Prostate gland (tissue), 2 donors: ENCODE measurements around the gene ELMO1. TPM values are rescaled to one million over a fixed set of nuclear protein-coding genes. Genes with fewer than 3 reads are reported as not detected.

Experiments
- DNase-seq: peaks from one replicate; pipeline ENCODE4 v3.0.0-alpha.2; 2019; ENCODE audit warnings: low spot score
- H3K27ac ChIP-seq, 2 donors: fragments of 200-600 bp; sonication (generic); 2 replicates each; pipeline ENCODE4 v1.5.1; 2017 to 2019
- H3K27me3 ChIP-seq: fragments of 200-600 bp; sonication (generic); replicated peaks from 2 replicates; pipeline ENCODE4 v1.5.1; 2019; ENCODE audit not compliant: insufficient read depth
- H3K36me3 ChIP-seq, 2 donors: fragments of 200-600 bp; sonication (generic); 1 replicate in 1 of 2; 2 replicates in 1 of 2; pipeline versions ENCODE4 v1.5.1 to v1.8.1; 2017 to 2019
- H3K4me1 ChIP-seq: fragments of 200-600 bp; sonication (generic); replicated peaks from 2 replicates; pipeline ENCODE4 v1.5.1; 2019
- H3K4me3 ChIP-seq, 2 donors: fragments of 200-600 bp; sonication (generic); 2 replicates each; pipeline ENCODE4 v1.5.1; 2017 to 2019
- H3K9me3 ChIP-seq: fragments of 200-600 bp; sonication (generic); 2 replicates; pipeline ENCODE4 v1.5.1; 2017
- POLR2A ChIP-seq: fragments of 450-650 bp; IDR thresholded peaks from one replicate; pipeline ENCODE4 v1.6.1; 2016; ENCODE audit warnings: antibody characterized with exemption, mild to moderate bottlenecking
- POLR2AphosphoS5 ChIP-seq: sonication (generic); formaldehyde crosslinking; IDR thresholded peaks from one replicate; pipeline ENCODE4 v1.6.1; 2017; ENCODE audit warnings: antibody characterized with exemption
- WGBS: methylation state at CpG from one replicate; pipeline ENCODE4 v1.1.5; 2018; 5-methylcytosine and 5-hydroxymethylcytosine counted together
- intact Hi-C: fragments of 100-400 bp; cut with DNase I; formaldehyde crosslinking; loops from one replicate; pipeline ENCODE4 v1.14.2; 2022
- total RNA-seq, 2 donors: library from RNA; depleted of rRNA; stranded (reverse); fragments of >200 nt; gene quantifications; one replicate each; pipeline ENCODE4 v1.1.0, GENCODE V29; 2016
- TF ChIP-seq, protein P1 (sequence below), 4 experiments: fragments of 200-600 bp in 2 of 4; fragments of 450-650 bp in 2 of 4; sonication (generic) in 2 of 4; IDR thresholded peaks; 1 replicate in 3 of 4; 2 replicates in 1 of 4; pipeline ENCODE4 v1.5.1; 2016 to 2019; ENCODE audit warnings: antibody characterized with exemption in 4 of 4, mild to moderate bottlenecking in 2 of 4, moderate library complexity in 2 of 4

The ELMO1 gene
- total RNA-seq, 2 donors from 2014 or later = 6.7 to 19.3 TPM

DNA sequence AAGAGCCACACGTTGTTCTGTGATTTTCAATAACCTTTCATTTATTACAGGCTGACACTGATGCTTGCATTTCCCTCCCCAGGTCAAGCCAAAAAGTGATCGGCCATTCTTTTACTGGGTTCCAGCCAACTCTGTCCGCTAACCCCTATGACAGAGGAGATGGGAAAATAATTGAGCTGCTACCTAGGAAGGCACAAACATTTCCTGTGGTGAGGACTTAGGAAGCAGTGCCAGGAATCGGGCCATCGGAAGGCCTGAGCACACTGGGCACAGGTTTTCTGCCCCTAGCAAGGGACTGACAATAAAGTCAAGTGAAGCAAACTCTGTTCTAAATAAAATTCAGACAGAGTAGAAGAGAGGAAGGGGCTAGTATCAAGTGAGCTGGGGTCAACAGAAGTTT, 411.4 kb downstream of the ELMO1 start:
- H3K4me3 ChIP-seq = no peak overlapping the region
- intact Hi-C loops = no loop called here
- H3K27me3 ChIP-seq = no peaks in the 10 kb centered on the region
- DNase-seq = no peak
- no peaks in the 10 kb centered on the region for H3K36me3 ChIP-seq
- H3K4me1 ChIP-seq = peaks cover 4% of the 10 kb centered on the region
- 83% methylated on average over 5 of the region's 5 CpGs for WGBS
- H3K9me3 ChIP-seq = no peaks in the 10 kb centered on the region
- no peak for TF ChIP-seq POLR2AphosphoS5
- TF ChIP-seq, protein P1, sequence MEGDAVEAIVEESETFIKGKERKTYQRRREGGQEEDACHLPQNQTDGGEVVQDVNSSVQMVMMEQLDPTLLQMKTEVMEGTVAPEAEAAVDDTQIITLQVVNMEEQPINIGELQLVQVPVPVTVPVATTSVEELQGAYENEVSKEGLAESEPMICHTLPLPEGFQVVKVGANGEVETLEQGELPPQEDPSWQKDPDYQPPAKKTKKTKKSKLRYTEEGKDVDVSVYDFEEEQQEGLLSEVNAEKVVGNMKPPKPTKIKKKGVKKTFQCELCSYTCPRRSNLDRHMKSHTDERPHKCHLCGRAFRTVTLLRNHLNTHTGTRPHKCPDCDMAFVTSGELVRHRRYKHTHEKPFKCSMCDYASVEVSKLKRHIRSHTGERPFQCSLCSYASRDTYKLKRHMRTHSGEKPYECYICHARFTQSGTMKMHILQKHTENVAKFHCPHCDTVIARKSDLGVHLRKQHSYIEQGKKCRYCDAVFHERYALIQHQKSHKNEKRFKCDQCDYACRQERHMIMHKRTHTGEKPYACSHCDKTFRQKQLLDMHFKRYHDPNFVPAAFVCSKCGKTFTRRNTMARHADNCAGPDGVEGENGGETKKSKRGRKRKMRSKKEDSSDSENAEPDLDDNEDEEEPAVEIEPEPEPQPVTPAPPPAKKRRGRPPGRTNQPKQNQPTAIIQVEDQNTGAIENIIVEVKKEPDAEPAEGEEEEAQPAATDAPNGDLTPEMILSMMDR (IDR thresholded peaks at IDR 0.05) = no peak
- TF ChIP-seq POLR2A = no peak
- no peak overlapping the region for H3K27ac ChIP-seq

DNA sequence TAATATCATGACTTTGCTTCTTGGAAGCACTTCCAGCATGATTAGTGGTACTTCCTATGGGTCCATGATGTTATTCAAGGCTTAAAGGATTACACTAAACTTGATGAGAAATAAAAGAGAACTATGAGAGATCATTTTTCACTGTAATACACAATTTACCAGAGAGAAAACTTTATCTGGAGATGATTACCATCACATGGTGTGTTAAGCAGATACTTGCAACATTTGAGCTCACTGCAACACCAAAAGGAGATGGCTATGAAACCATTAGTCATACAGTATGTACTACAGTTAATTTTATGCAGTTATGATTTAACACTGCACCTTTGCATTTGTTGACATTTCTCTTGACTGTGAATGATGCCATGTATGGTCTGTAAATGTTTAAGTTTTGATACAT, 413.0 kb downstream of the ELMO1 start:
- H3K27me3 ChIP-seq = no peaks in the 10 kb centered on the region
- H3K27ac ChIP-seq = no peak overlapping the region
- TF ChIP-seq POLR2AphosphoS5 (no peak), POLR2A (no peak)
- TF ChIP-seq, protein P1 (IDR thresholded peaks at IDR 0.05) = no peak
- H3K4me1 ChIP-seq = peaks cover 10% of the 10 kb centered on the region
- intact Hi-C loops = no loop called here
- H3K4me3 ChIP-seq = no peak overlapping the region
- no peaks in the 10 kb centered on the region for H3K36me3 ChIP-seq
- DNase-seq = no peak
- H3K9me3 ChIP-seq = no peaks in the 10 kb centered on the region

DNA sequence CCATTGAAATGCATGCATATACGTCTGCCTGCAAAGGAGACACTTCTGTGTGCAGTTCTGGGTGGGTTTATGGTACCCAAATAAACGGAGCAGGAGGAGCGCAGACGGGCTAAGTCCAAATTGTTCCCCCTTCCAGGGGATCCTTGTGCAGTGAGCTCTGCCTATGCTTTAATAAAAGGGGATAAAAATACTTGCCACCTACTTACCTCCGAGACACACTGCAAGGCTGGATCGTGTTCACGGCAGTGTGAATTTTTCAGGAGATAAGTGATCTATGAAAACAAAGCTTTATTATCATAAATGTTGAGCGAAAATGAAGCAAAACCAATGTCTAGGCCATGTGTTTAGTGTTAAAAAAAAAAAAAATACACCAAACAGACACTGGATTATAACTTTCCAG, 415.5 kb downstream of the ELMO1 start:
- H3K9me3 ChIP-seq = no peaks in the 10 kb centered on the region
- peaks cover 10% of the 10 kb centered on the region for H3K4me1 ChIP-seq
- no peaks in the 10 kb centered on the region for H3K36me3 ChIP-seq
- TF ChIP-seq POLR2AphosphoS5 (no peak), POLR2A (no peak)
- TF ChIP-seq, protein P1 (IDR thresholded peaks at IDR 0.05) = no peak
- intact Hi-C loops = loop anchor here (5.0 kb wide), 1 partner anchor 51 kb away; no protein-coding TSS in a partner anchor
- WGBS = 87% methylated on average over 8 of the region's 8 CpGs
- no peak for DNase-seq
- no peak overlapping the region for H3K4me3 ChIP-seq
- no peaks in the 10 kb centered on the region for H3K27me3 ChIP-seq
- peak overlapping the region in 1 of 2 donors; percentile 65 for H3K27ac ChIP-seq

DNA sequence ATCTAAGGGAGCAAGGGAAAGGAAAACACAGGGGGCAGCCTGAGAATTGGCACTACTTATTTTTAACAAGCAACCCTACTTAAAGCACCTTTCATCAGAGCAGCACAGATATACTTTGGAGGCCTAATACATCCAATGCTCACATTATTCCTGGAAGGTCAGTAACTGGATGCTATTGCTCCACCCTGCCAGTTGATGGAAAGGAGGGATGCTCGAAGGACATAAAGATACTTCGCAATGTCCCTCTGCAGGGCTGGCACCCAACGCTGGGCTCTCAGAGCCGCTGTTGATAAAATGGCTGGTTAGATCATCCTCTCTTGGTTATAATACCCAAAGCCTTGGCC, 416.4 kb downstream of the ELMO1 start:
- DNase-seq = peak; percentile 6
- intact Hi-C loops = loop anchor here (5.0 kb wide), 1 partner anchor 50 kb away; no protein-coding TSS in a partner anchor
- no peak overlapping the region for H3K4me3 ChIP-seq
- no peaks in the 10 kb centered on the region for H3K9me3 ChIP-seq
- peak overlapping the region; percentile 65 to 67 for H3K27ac ChIP-seq
- 91% methylated on average over 4 of the region's 4 CpGs for WGBS
- H3K36me3 ChIP-seq = no peaks in the 10 kb centered on the region
- TF ChIP-seq, protein P1 (IDR thresholded peaks at IDR 0.05) = no peak
- no peak for TF ChIP-seq POLR2A
- no peak for TF ChIP-seq POLR2AphosphoS5
- no peaks in the 10 kb centered on the region for H3K27me3 ChIP-seq
- peaks cover 10% of the 10 kb centered on the region for H3K4me1 ChIP-seq

DNA sequence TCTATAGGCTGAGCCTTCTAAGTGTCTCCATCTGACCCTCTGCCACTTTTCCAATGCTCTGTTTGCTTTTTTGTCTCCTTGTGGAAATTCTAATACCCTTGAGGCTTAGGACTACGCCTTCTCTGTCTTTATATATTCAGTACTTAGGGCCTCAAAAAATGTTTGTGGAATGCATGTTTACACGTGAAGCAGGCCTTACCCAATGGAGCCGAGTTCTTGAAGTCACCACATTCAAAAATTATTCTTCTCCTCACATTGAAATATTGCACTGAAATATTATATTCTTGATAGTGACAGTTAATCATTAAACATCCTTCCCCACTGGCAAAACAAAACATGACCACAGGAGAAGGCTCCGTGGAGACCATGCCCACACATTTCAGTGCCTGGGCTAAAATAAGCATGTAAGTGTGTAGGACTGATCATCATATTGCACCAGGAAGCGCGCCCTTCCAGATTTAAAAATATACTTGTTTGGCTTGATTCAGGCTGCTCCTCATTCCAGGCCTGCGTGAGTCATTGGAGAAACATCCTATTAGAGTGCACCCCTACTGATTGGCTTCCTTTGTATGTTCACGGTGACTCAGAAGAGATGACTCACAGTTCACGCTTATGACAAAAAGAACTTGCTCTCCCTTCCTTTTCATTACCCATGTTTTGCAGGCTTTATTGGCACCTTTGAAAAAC, 416.9 kb downstream of the ELMO1 start:
- DNase-seq = peak; percentile 88
- Histone ChIP-seq H3K4me1 (peaks cover 10% of the 10 kb centered on the region), H3K27ac (peak overlapping the region; percentile 65 to 67), H3K27me3 (no peaks in the 10 kb centered on the region), H3K36me3 (no peaks in the 10 kb centered on the region), H3K4me3 (no peak overlapping the region), H3K9me3 (no peaks in the 10 kb centered on the region)
- peak; percentile 99 for TF ChIP-seq POLR2AphosphoS5
- TF ChIP-seq, protein P1 (IDR thresholded peaks at IDR 0.05) = no peak
- no peak for TF ChIP-seq POLR2A
- 25% methylated on average over 9 of the region's 9 CpGs for WGBS
- intact Hi-C loops = loop anchor here (5.0 kb wide), 1 partner anchor 49 kb away; no protein-coding TSS in a partner anchor
